NB4 (cell line): ENCODE measurements around the gene NCOA4.

ENCODE experiments used
- MYC ChIP-seq: IDR thresholded peaks from 2 replicates; pipeline ENCODE4 v1.6.1; 2011; ENCODE audit warnings: low read depth, low read length
- POLR2A ChIP-seq: IDR thresholded peaks from 2 replicates; pipeline ENCODE4 v1.6.1; 2011; ENCODE audit warnings: mild to moderate bottlenecking; ENCODE audit not compliant: insufficient read length; ENCODE audit errors: extremely low read depth
- TF ChIP-seq, protein P1 (sequence below): IDR thresholded peaks from one replicate; pipeline ENCODE4 v1.5.1; 2012; ENCODE audit warnings: low read depth, low read length
- TF ChIP-seq, protein P2 (sequence below): IDR thresholded peaks from 2 replicates; pipeline ENCODE4 v1.6.1; 2011; ENCODE audit warnings: low read depth, low read length

DNA sequence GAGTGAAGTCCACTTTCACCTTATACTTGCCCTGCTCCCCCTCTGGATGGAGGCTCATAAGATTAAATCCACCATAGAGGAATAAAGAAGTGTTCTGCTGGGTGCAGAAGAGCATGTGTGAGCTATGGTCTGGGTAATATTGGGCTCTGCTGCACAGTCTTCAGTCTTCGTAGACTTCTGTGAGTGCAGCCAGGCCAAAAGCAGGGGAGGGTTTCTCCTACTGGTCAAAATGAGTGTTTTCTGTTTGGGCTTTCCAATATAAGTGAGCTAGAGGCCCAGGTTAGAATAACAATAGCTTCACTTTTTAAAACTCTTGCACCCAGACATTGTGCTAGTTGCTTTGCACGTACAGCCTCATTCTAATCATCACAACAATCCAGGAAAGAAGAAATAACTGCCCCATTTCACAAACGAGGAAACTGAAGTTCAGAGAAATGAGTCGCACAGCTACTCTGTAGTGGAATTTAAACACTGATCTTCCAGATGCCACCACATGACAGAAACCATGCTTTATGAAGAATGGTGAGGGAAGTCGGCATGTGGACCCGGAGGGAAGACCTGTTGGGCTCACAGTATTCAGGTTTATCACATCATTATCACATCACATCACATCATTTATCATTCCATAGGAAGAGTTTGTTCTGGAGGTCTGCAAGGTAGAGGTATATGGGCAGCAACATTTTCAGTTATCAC is 39.5 kb upstream of the NCOA4 start:
- TF ChIP-seq POLR2A (no peak), MYC (no peak)
- TF ChIP-seq, protein P1, sequence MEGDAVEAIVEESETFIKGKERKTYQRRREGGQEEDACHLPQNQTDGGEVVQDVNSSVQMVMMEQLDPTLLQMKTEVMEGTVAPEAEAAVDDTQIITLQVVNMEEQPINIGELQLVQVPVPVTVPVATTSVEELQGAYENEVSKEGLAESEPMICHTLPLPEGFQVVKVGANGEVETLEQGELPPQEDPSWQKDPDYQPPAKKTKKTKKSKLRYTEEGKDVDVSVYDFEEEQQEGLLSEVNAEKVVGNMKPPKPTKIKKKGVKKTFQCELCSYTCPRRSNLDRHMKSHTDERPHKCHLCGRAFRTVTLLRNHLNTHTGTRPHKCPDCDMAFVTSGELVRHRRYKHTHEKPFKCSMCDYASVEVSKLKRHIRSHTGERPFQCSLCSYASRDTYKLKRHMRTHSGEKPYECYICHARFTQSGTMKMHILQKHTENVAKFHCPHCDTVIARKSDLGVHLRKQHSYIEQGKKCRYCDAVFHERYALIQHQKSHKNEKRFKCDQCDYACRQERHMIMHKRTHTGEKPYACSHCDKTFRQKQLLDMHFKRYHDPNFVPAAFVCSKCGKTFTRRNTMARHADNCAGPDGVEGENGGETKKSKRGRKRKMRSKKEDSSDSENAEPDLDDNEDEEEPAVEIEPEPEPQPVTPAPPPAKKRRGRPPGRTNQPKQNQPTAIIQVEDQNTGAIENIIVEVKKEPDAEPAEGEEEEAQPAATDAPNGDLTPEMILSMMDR = peak; percentile 2
- TF ChIP-seq, protein P2, sequence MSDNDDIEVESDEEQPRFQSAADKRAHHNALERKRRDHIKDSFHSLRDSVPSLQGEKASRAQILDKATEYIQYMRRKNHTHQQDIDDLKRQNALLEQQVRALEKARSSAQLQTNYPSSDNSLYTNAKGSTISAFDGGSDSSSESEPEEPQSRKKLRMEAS = peak; percentile 58; the same call in 1 of the 2 replicates
